WTC11 (cell line): ENCODE results near the gene FHIT.

Experiments used
- ATF1 ChIP-seq: sonication (generic); formaldehyde crosslinking; IDR thresholded peaks from 2 replicates; pipeline ENCODE4 v1.8.1; 2023; ENCODE audit warnings: mild to moderate bottlenecking, moderate library complexity, missing genetic modification reagents
- ATF6 ChIP-seq: sonication (generic); formaldehyde crosslinking; IDR thresholded peaks from 2 replicates; pipeline ENCODE4 v1.8.1; 2023; ENCODE audit warnings: mild to moderate bottlenecking, missing genetic modification reagents
- CTCF ChIP-seq: fragments of 200-600 bp; IDR thresholded peaks from 2 replicates; pipeline ENCODE4 v1.8.0; 2022; ENCODE audit warnings: antibody characterized with exemption
- FOXP4 ChIP-seq: sonication (generic); formaldehyde crosslinking; IDR thresholded peaks from 2 replicates; pipeline ENCODE4 v1.8.0; 2022; ENCODE audit warnings: mild to moderate bottlenecking, missing genetic modification reagents
- HMGXB4 ChIP-seq: sonication (generic); formaldehyde crosslinking; IDR thresholded peaks from 2 replicates; pipeline ENCODE4 v1.8.1; 2023; ENCODE audit warnings: mild to moderate bottlenecking, moderate library complexity, missing genetic modification reagents
- MAX ChIP-seq: sonication (generic); formaldehyde crosslinking; IDR thresholded peaks from 2 replicates; pipeline ENCODE4 v1.8.0; 2022; ENCODE audit warnings: mild to moderate bottlenecking, missing genetic modification reagents
- NFE2L1 ChIP-seq: sonication (generic); formaldehyde crosslinking; IDR thresholded peaks from 2 replicates; pipeline ENCODE4 v1.8.1; 2023; ENCODE audit warnings: missing genetic modification reagents
- RELA ChIP-seq: sonication (generic); formaldehyde crosslinking; IDR thresholded peaks from 2 replicates; pipeline ENCODE4 v1.8.1; 2022; ENCODE audit warnings: missing genetic modification reagents, mild to moderate bottlenecking, borderline replicate concordance
- SP1 ChIP-seq: sonication (generic); formaldehyde crosslinking; conservative IDR thresholded peaks from 2 replicates; pipeline ENCODE4 v1.8.1; 2022; ENCODE audit warnings: missing genetic modification reagents
- TEAD1 ChIP-seq: sonication (generic); formaldehyde crosslinking; IDR thresholded peaks from 2 replicates; pipeline ENCODE4 v1.8.0; 2022; ENCODE audit warnings: mild to moderate bottlenecking, missing genetic modification reagents
- ZBTB21 ChIP-seq: sonication (generic); formaldehyde crosslinking; IDR thresholded peaks from 2 replicates; pipeline ENCODE4 v1.8.1; 2023; ENCODE audit warnings: mild to moderate bottlenecking, missing genetic modification reagents, borderline replicate concordance
- ZNF232 ChIP-seq: sonication (generic); formaldehyde crosslinking; IDR thresholded peaks from 2 replicates; pipeline ENCODE4 v1.8.0; 2022; ENCODE audit warnings: mild to moderate bottlenecking, missing genetic modification reagents

- TF ChIP-seq RELA (CRISPR knock-in tag) (no peak), CTCF (no peak), SP1 (no peak), NFE2L1 (CRISPR knock-in tag) (no peak), ATF1 (CRISPR knock-in tag) (no peak), ZBTB21 (CRISPR knock-in tag) (no peak), TEAD1 (CRISPR knock-in tag) (no peak), MAX (no peak), ATF6 (CRISPR knock-in tag) (no peak), ZNF232 (no peak), HMGXB4 (CRISPR knock-in tag) (no peak), FOXP4 (no peak)
Observed at GRCh38 chr3:61118830-61119229, 132.4 kb downstream of the FHIT start.
